ENCODE data around the gene CPHXL2. TPM values are rescaled to one million over a fixed set of nuclear protein-coding genes. Genes with fewer than 3 reads are reported as not detected.

Gene CPHXL2
- total and polyA plus RNA-seq, 4 donors = 0.21 to 0.47 TPM; not detected in 2

DNA sequence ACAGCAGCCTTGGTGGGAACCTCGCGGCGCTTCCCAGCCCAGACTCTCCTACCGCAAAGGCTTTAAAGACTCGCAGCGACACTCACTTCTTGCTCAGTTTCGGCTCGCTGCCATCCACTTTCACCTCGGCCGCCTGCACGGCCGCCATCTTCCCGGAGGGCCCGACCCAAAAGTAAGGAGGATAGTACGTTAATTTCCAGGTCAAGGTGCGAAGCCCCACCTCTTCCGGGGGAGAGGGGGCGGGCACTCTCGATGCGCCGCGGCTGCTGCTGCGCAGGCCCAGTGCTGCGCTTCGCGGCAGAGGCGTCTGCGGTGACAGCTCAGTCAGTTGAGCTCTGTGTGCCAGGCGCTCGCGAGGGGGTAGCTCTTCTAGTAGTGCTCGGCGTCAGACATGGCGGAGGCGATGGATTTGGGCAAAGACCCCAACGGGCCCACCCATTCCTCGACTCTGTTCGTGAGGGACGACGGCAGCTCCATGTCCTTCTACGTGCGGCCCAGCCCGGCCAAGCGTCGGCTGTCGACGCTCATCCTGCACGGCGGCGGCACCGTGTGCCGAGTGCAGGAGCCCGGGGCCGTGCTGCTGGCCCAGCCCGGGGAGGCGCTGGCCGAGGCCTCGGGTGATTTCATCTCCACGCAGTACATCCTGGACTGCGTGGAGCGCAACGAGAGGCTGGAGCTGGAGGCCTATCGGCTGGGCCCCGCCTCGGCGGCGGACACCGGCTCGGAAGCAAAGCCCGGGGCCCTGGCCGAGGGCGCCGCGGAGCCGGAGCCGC is 29.1 kb downstream of the CPHXL2 start, which contains the start of the genes KARS1 and TERF2IP:
Gene KARS1 (minus strand): TSS at position 174 of the 773 bp plus-strand sequence. CDS start 26 bp downstream, at position 148.
Gene TERF2IP (plus strand): TSS at position 282 of the 773 bp plus-strand sequence. CDS start 110 bp downstream, at position 392.
- Histone ChIP-seq H3K27ac (ENCODE audit: low read depth, low read length) (peak within 1 kb of the TSS; percentile 99), H3K4me1 (ENCODE audit: control insufficient read depth, insufficient read depth, low read length) (peaks cover 19% of the 10 kb centered on the region), H3K36me3 (ENCODE audit: control insufficient read depth, insufficient read depth, low read length) (peaks cover 15% of the 10 kb centered on the region), H3K27me3 (ENCODE audit: control insufficient read depth, insufficient read depth, low read length) (no peaks in the 10 kb centered on the region), H3K4me3 (ENCODE audit: low read depth, low read length) (peak within 1 kb of the TSS; percentile 97), H3K9me3 (ENCODE audit: control insufficient read depth, insufficient read depth, low read length) (no peaks in the 10 kb centered on the region)
- peak; percentile 80 to 98 (median 88) for DNase-seq (ENCODE audit: low read depth in 4 of 6, low spot score in 6 of 6)
- WGBS (ENCODE audit: insufficient coverage) = under 1% methylated on average over 76 of the region's 76 CpGs

DNA sequence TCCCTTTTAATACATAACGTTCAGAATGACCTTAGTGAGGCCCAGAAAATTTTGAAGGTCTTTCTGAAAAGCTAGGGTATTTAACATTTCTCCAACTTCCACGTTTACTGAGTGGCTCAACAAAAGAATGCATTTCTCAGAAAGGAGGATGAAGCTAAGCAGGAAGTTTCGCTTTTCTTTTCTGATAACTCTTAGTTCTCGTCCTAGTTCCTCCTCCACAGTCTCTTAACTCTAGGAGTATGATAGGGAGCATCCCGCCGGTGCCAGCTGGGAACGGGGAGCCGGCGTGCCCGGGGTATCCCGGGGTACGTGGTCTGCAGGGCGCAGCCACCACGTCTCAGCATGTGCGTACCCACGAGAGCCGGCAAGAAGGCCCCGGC is 29.7 kb downstream of the CPHXL2 start:
- Histone ChIP-seq H3K36me3 (ENCODE audit: control insufficient read depth, insufficient read depth, low read length) (peaks cover 15% of the 10 kb centered on the region), H3K4me1 (ENCODE audit: control insufficient read depth, insufficient read depth, low read length) (peaks cover 19% of the 10 kb centered on the region), H3K9me3 (ENCODE audit: control insufficient read depth, insufficient read depth, low read length) (no peaks in the 10 kb centered on the region), H3K27ac (ENCODE audit: low read depth, low read length) (peak overlapping the region; percentile 99), H3K27me3 (ENCODE audit: control insufficient read depth, insufficient read depth, low read length) (no peaks in the 10 kb centered on the region), H3K4me3 (ENCODE audit: low read depth, low read length) (peak overlapping the region; percentile 97)
- no peak for DNase-seq (ENCODE audit: low read depth in 4 of 6, low spot score in 6 of 6)
- under 1% methylated on average over 14 of the region's 18 CpGs for WGBS (ENCODE audit: insufficient coverage)

DNA sequence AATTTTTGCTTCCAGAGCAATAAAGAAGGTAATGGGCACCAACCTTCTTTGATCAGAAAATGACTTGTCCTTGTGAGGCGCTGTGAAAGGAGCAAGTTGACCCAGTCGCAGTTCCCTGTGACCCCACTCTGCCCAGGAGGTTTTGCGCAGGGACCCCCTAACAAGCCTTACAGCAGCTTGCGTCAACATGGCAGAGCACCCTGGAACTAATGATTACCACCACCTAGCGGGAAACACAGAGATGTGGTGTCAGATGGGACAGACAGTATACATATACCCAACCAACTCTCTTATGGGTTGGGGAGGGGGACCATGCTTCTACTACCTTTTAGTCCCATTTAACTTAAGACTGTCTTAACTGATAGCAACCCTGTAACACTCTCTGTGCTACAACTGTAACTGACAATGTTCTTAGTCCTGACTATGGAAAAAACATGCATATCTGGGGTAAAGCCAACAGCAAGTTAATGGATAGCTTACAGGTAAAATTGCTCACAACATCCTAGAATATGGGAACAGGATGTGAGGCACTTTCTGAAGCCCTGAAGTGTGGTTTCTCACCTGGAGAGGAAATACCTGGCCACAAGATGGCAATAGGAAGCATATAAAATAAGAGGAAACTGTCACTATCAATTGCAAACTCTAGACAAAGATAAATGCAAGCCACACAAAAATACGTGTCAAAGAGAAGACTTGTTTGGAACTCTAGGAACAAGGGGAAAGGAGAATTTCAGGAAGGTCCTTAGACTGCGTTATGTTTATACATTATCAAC is 32.4 kb downstream of the CPHXL2 start:
- Histone ChIP-seq H3K36me3 (ENCODE audit: control insufficient read depth, insufficient read depth, low read length) (peaks cover 35% of the 10 kb centered on the region), H3K4me3 (ENCODE audit: low read depth, low read length) (no peak overlapping the region), H3K27me3 (ENCODE audit: control insufficient read depth, insufficient read depth, low read length) (no peaks in the 10 kb centered on the region), H3K27ac (ENCODE audit: low read depth, low read length) (no peak overlapping the region), H3K4me1 (ENCODE audit: control insufficient read depth, insufficient read depth, low read length) (peaks cover 14% of the 10 kb centered on the region), H3K9me3 (ENCODE audit: control insufficient read depth, insufficient read depth, low read length) (no peaks in the 10 kb centered on the region)
- no peak for DNase-seq (ENCODE audit: low read depth in 4 of 6, low spot score in 6 of 6)
- WGBS (ENCODE audit: insufficient coverage) = 100% methylated on average over 2 of the region's 7 CpGs

DNA sequence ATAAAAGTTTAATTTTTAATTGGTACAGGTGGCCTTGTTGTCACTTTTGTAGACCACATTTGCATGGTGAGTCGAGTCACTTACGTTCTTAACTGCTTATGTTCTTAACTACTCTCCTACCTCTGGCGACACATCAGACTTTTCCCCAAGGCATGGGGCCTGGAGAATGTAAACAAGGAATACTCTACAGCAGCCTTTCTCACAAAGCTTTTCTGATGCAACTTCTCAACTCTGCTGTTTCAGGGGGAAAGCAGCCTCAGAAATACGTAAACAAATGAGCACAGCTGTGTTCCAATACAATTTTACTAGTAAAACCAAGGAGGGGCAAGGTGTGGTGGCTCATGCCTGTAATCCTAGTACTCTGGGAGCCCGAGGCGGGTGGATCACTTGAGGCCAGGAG is 36.2 kb downstream of the CPHXL2 start:
- DNase-seq (ENCODE audit: low read depth in 4 of 6, low spot score in 6 of 6) = no peak
- no peak overlapping the region for H3K27ac ChIP-seq (ENCODE audit: low read depth, low read length)
- WGBS (ENCODE audit: insufficient coverage) = 96% methylated on average over 4 of the region's 6 CpGs
- H3K36me3 ChIP-seq (ENCODE audit: control insufficient read depth, insufficient read depth, low read length) = peaks cover 48% of the 10 kb centered on the region
- H3K4me1 ChIP-seq (ENCODE audit: control insufficient read depth, insufficient read depth, low read length) = no peaks in the 10 kb centered on the region
- no peaks in the 10 kb centered on the region for H3K27me3 ChIP-seq (ENCODE audit: control insufficient read depth, insufficient read depth, low read length)
- no peaks in the 10 kb centered on the region for H3K9me3 ChIP-seq (ENCODE audit: control insufficient read depth, insufficient read depth, low read length)
- no peak overlapping the region for H3K4me3 ChIP-seq (ENCODE audit: low read depth, low read length)

DNA sequence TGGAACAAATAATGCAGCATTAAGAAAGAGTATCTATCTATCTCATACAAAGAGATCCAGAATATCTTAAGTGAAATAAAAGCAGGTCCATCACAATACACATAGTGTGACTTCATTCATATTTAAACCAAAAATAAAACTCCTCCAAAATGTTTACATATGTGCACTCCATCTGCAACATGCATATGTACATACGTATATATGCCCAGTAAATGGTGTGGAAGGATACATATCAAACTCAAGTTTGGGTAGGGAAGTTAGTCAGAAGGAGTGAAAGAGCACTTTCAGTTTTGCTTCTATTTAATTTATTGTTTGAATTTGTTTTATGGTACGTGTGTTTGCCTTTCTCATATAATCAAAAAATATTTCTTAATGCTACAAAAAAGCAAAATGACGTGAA is 41.8 kb downstream of the CPHXL2 start:
- H3K4me3 ChIP-seq (ENCODE audit: low read depth, low read length) = no peak overlapping the region
- no peaks in the 10 kb centered on the region for H3K9me3 ChIP-seq (ENCODE audit: control insufficient read depth, insufficient read depth, low read length)
- peaks cover 68% of the 10 kb centered on the region for H3K36me3 ChIP-seq (ENCODE audit: control insufficient read depth, insufficient read depth, low read length)
- H3K27ac ChIP-seq (ENCODE audit: low read depth, low read length) = no peak overlapping the region
- WGBS (ENCODE audit: insufficient coverage) = no CpG with 5 or more reads among the region's 3 CpGs
- H3K4me1 ChIP-seq (ENCODE audit: control insufficient read depth, insufficient read depth, low read length) = no peaks in the 10 kb centered on the region
- no peaks in the 10 kb centered on the region for H3K27me3 ChIP-seq (ENCODE audit: control insufficient read depth, insufficient read depth, low read length)
- no peak for DNase-seq (ENCODE audit: low read depth in 4 of 6, low spot score in 6 of 6)

DNA sequence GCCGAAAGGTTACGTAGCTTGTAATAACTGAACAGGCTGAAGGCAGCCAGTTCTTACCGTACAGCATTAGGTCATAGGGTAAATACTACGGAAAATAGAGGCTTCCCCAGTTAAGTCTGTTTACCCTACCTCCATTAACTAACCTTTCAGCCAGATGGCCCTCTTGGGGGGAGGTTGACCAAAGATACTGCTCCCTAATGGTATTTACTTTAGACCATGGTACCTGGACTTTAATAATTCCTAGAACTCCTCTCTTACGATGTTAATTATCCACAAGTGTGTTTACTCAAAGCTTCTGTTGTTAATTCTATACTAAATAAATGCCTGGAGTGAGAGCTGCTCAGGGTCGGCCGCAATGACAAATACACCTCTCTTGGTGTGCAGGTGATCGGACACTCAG is 44.0 kb downstream of the CPHXL2 start:
- H3K27me3 ChIP-seq (ENCODE audit: control insufficient read depth, insufficient read depth, low read length) = no peaks in the 10 kb centered on the region
- no peaks in the 10 kb centered on the region for H3K4me1 ChIP-seq (ENCODE audit: control insufficient read depth, insufficient read depth, low read length)
- DNase-seq (ENCODE audit: low read depth in 4 of 6, low spot score in 6 of 6) = no peak
- no peaks in the 10 kb centered on the region for H3K9me3 ChIP-seq (ENCODE audit: control insufficient read depth, insufficient read depth, low read length)
- H3K27ac ChIP-seq (ENCODE audit: low read depth, low read length) = no peak overlapping the region
- H3K4me3 ChIP-seq (ENCODE audit: low read depth, low read length) = no peak overlapping the region
- H3K36me3 ChIP-seq (ENCODE audit: control insufficient read depth, insufficient read depth, low read length) = peaks cover 74% of the 10 kb centered on the region
- no CpG with 5 or more reads among the region's 8 CpGs for WGBS (ENCODE audit: insufficient coverage)

DNA sequence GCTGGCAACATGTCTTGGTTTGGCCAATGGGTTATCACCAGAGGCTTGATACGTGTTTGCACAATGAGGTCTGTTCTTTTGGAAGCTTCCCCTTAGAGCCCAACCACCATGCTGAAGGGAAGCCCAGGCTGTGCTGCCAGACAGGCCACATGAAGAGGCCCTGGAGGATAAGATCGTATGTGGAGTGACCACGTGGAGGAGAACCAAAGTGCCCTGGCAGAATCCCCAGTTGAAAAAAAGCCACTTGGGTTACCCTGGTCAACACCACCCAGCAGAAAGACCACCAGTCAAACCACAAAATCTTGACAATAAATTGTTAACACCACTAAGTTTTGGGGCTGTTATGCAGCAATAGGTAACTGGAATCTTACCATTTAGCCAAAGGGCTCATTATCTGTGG is 46.8 kb downstream of the CPHXL2 start:
- no peak overlapping the region for H3K4me3 ChIP-seq (ENCODE audit: low read depth, low read length)
- DNase-seq (ENCODE audit: low read depth in 4 of 6, low spot score in 6 of 6) = no peak
- H3K36me3 ChIP-seq (ENCODE audit: control insufficient read depth, insufficient read depth, low read length) = peaks cover 65% of the 10 kb centered on the region
- no peak overlapping the region for H3K27ac ChIP-seq (ENCODE audit: low read depth, low read length)
- H3K9me3 ChIP-seq (ENCODE audit: control insufficient read depth, insufficient read depth, low read length) = no peaks in the 10 kb centered on the region
- no peaks in the 10 kb centered on the region for H3K27me3 ChIP-seq (ENCODE audit: control insufficient read depth, insufficient read depth, low read length)
- WGBS (ENCODE audit: insufficient coverage) = 88% methylated on average over 1 of the region's 3 CpGs
- no peaks in the 10 kb centered on the region for H3K4me1 ChIP-seq (ENCODE audit: control insufficient read depth, insufficient read depth, low read length)

DNA sequence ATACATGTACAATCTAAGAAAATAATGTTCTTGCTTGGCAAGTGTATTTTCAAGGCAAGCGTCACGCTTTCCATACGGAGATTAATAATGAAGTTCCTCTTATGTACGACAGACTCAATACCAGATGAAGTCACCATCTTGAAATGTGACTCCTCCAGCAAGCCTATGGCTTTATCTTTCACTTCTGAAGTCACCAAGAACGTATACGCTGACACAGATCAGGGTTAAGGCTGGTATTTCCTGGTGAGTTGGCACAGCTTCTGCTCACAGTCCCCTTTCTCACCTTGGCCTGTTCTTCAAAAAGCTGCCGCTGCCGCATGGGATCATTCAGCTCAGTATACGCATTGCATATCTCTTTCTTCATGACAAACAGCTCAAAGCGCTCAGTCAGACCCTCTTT is 47.7 kb downstream of the CPHXL2 start:
- Histone ChIP-seq H3K9me3 (ENCODE audit: control insufficient read depth, insufficient read depth, low read length) (no peaks in the 10 kb centered on the region), H3K27ac (ENCODE audit: low read depth, low read length) (no peak overlapping the region), H3K4me3 (ENCODE audit: low read depth, low read length) (no peak overlapping the region), H3K4me1 (ENCODE audit: control insufficient read depth, insufficient read depth, low read length) (no peaks in the 10 kb centered on the region), H3K36me3 (ENCODE audit: control insufficient read depth, insufficient read depth, low read length) (peaks cover 59% of the 10 kb centered on the region), H3K27me3 (ENCODE audit: control insufficient read depth, insufficient read depth, low read length) (no peaks in the 10 kb centered on the region)
- WGBS (ENCODE audit: insufficient coverage) = 89% methylated on average over 7 of the region's 10 CpGs
- DNase-seq (ENCODE audit: low read depth in 4 of 6, low spot score in 6 of 6) = no peak

DNA sequence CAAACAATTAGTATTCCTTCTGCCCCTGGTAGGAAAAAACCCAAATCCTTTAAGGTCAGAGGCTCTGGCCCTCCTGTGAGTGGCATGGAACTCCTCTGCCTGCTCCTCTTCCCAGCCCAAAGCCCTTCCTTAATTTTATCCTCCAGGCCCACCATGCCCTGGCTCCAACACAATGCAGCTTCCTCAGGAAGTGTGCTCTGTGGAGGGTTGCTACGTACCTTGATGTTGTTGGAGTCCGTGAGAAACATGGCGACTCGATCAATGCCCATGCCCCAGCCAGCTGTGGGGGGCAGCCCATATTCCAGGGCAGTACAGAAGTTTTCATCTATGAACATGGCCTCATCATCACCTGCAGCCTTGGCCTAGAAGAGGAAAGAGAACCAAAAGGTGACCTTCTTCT is 48.5 kb downstream of the CPHXL2 start:
- Histone ChIP-seq H3K4me1 (ENCODE audit: control insufficient read depth, insufficient read depth, low read length) (peaks cover 4% of the 10 kb centered on the region), H3K9me3 (ENCODE audit: control insufficient read depth, insufficient read depth, low read length) (no peaks in the 10 kb centered on the region), H3K4me3 (ENCODE audit: low read depth, low read length) (no peak overlapping the region), H3K27ac (ENCODE audit: low read depth, low read length) (no peak overlapping the region), H3K27me3 (ENCODE audit: control insufficient read depth, insufficient read depth, low read length) (no peaks in the 10 kb centered on the region), H3K36me3 (ENCODE audit: control insufficient read depth, insufficient read depth, low read length) (peaks cover 51% of the 10 kb centered on the region)
- no peak for DNase-seq (ENCODE audit: low read depth in 4 of 6, low spot score in 6 of 6)
- 100% methylated on average over 4 of the region's 4 CpGs for WGBS (ENCODE audit: insufficient coverage)

All from spinal cord (tissue), 10 donors.